Cerebellar cortex (tissue), 1 donor: ENCODE measurements around the gene LRRC8E.
"Not testable (repeated sequence)": the region's sequence is repeated elsewhere in the genome, so short reads cannot be mapped to it uniquely, and the experiment has no call there.

ENCODE experiments used
- DNase-seq: peaks from one replicate; pipeline ENCODE4 v3.0.0-alpha.2; 2015; ENCODE audit warnings: low spot score

LRRC8E gene

DNA sequence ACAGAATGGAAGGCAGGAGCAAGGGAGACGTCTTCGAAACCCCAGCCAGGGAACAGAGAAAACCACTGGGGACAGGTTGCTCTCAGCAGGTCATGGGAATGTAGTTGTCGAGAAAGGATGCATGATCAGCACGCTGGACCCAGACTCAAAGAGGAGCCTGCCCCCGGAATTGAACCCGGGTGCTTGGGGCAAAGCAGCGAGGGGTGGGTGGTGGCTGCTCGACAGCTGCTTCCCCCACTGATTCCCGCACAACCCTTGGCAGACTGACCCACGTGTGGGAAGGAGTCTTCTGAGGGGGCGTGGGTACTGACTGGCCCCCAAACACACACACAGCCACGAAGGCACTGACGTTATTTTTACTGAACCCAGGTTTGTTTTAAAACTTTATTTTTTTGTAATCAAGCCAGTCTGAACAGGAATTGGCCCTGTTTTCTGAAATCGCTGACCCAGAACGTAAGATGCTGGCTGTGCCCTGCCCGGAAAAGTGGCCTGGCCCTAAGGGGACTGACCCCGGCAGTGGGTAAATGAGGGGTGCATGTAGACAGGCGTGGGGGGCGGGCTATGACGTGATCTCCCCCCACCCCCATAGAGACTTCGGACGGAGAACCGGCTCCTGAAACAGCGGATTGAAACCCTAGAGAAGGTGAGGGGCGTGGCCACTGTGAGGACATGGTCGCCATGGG is 32.7 kb upstream of the LRRC8E start:
- no peak for DNase-seq

DNA sequence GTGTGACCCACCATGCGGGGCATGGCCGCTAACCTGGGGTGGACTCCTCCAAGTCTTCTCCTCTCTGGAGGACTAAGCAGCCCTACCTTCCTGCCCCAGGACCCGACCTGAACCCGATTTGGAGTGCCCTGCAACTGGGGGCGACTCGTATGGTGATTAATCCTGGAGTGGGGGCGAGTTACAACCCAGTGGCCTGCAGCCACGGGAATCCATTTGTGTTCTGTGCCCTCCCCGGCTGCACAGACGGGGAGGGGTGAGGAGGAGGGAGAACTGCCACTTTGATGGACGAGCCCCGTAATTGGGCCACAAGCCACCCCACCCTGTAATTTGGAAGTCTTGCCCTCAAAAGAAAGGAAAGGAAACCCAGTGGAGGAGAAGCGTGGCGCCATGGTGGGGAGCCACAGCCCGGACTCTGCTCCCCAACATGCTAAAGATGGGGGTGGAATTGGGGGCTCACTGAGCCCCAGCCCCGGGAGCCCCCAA is 32.2 kb upstream of the LRRC8E start:
- no peak for DNase-seq

DNA sequence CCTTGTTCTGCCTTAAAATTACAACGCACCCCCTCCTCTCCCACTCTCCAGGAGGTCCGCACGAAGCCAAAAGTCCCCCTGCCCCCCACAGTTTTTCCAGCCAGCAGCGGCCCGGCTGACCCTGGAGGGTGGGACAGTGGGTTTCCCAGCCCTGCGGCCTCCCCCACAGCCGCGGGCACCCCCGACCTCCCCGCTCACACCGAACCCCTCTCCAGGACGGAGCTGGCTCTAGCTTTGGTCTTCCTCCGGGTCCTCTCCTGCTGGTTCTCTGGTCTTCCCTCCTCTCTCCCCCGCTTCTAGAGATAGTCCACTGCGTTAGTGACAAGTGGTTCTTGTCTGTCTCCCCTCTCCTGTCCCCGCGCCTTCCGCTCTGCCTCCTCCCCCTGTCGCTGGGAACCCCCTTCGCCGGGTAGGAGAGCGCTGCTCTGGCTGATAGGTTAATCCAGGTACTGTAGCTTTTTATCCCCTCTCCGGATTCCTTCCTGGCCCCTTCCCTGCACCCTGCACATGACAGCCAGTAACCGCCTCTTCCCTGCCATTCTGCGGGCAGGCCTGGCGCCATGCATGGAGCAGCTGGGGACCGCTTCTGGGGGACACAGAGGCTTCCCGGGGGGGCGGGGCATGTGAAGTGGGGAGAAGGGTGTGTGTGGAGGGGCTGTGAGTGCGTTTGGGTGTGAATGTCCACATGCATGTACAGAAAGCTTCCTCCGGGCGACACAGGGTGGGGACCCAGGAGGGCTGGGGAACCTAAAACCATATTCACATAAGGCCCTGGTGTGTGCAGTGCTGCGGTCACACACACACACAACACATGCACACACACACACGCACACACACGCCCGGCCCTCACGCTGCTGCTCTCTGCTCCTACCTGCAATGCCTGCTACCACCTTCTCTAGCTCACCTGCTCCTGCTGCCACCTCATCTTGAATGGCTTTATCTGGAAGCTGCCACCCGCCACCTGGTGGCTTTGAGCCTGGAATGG is 31.3 kb upstream of the LRRC8E start:
- DNase-seq: no peak

DNA sequence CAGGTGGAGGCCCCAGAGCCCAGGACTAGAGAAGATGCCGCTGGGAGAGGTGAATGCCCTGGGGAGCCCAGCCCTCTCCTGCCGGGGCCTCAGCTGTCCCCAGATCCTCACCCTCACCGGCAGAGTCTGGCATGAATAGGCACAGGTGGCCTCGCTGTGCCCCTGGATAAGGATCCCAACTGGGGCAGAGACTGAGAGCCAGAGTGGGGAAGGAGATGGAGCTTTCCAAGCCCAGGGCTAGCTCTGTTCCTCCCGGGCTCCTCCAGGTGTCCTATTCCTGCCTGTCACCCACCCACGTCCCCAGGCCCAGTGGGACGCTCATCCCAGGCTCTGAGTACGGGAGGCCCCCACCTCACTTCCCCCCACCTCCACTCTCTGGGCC is 30.6 kb upstream of the LRRC8E start:
- no peak for DNase-seq

DNA sequence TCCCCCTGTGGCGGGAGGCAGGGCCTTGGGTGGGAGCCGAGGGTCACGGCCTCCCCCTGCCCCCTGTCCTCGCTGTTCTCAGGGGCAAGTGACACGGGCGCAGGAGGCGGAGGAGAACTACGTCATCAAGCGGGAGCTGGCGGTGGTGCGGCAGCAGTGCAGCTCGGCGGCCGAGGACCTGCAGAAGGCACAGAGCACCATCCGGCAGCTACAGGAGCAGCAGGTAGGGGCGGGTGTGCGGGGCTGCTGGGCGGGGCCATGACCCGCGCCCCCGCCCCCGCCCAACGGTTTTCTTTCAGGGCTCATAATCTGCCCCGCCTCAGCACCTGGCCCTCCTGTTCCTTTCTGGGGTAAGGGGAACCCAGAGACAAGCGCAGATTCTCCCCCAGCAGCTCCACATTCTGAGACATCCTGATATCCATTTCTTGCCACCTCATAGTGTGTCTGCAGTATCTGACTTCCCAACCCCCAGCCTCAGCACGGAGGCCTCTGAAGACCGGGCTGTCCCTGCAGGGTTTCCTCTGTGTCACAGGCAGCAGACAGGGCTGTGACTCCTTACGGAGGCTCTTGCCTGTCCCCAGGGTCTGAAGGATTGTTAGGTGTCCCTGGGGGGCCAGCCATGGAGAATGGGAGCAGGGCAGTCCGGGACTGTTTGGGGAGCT is 30.1 kb upstream of the LRRC8E start:
- DNase-seq: peak; percentile 63

DNA sequence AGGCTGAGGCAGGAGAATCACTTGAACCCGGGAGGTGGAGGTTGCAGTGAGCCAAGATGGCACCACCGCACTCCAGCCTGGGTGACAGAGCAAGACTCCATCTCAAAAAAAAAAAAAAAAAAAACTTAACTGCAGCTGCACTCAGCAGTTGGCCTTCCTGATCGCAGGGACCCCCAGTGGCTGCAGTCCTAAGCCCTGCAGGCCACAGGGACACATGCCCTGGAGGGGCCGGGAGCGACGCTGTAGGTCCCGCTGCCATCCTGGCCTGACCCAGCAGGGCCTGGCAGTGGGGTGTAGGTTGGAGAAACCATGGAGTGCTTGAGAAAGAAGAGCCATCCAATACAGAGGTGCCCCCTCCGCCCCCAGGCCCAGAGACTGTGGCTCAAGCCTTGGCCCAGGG is 29.2 kb upstream of the LRRC8E start:
- not testable (repeated sequence) for DNase-seq

DNA sequence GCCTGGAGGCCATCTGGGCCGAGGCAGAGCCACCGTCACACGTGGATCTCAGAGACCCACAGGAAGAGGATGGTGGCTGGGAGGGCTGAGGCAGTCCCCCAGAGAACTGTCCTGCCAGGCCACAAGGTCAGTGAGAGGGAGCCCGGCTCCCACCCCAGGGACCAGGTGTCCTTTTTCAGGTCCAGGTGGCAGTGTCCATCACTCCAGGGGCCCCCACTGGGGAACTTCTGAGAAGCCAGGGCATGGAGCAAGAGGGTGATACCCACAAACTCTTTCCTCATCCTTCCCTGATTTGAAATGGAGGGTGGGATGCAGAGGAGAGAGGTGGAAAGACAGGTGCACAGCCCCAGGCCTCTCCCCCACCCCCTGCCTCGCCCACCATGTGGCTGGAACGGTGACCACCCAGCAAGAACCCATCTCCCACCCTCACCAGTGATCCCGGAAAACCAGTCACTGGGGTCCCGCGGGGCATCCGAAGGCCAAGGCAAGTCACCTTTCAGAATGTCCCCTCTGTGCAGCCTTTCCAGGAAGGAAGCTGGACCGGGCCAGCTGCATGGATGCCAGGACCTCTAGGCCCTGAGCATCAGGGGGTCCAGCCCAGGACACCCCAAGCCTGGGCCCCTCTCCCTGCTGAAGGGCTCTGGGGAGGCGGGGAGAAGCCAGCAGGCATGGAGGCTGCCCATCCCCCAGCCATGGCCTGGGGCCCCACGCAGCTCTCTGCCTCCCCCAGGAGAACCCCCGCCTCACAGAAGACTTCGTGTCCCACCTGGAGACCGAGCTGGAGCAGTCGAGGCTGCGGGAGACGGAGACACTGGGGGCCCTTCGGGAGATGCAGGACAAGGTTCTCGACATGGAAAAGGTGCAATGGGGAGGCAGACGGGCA is 28.2 kb upstream of the LRRC8E start:
- DNase-seq: no peak

DNA sequence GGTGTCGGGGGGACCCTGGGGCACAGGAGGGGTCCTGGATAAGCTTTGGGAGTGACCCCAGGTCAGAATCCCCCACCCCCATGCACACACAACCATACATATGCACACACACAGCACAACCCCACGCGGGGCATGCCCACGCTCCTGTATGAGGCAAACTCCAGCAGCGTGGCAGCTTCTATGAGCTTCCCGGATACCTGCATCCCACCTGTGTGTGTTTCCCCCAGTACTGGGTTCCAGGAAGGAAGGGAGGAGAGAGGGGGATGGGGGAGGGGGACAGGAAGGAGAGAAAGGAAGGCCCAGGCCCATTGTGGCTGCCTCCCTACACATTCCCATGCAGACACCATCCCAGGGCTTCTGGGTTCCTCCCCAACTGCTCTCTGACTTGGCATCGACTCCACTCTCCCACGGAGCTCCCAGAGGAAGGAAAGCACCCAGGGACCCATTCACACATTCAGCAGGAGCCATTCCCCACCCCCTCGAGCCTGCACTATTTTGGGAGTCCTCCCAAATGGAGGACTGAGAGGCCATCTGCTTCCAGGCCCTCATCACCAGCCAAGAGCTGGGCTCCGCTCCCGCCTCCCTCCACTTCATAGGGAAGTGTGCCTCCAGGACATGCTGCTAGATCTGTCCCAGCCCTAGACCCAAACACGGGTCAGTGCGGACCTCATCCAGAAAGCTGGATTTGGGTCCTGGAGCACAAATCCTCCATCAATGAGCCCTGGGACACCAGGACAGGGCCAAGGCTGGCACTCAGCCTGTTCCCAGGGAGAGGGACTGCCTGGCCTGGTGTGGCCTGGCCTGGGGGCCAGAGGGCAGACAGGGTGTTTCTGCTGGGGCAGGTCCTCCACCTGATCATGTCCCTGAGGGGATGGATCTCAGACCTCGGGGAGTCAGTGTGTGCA is 27.3 kb upstream of the LRRC8E start:
- peak; percentile 94 for DNase-seq

DNA sequence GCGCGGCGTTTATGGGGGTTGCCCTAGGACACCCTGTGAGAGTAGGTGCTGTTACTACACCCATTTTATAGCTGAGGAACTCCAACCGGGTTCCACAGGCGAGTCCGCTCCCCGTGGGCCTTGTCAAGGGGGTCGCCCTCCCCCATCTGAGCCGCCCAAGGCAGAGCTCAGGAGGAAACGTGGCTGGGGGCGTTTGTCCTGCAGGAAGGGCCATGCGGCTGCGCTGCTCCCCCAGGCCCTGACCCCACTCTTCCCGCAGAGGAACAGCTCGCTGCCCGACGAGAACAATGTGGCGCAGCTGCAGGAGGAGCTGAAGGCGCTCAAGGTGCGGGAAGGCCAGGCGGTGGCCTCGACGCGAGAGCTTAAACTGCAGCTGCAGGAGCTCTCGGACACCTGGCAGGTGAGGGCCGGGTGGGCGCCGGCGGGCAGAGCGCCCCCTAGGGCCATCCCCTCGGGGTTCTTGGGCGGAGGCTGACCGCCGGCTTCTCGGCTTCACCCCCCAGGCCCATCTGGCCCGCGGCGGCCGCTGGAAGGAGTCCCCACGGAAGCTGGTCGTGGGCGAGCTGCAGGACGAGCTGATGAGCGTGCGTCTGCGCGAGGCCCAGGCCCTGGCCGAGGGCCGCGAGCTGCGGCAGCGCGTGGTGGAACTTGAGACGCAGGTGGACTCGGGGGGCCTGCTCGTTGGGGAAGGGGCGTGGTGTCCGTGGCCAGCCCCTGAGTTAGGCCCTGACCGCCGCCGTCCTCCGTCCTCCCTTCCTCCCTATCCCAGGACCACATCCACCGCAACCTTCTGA is 26.5 kb upstream of the LRRC8E start:
- no peak for DNase-seq

DNA sequence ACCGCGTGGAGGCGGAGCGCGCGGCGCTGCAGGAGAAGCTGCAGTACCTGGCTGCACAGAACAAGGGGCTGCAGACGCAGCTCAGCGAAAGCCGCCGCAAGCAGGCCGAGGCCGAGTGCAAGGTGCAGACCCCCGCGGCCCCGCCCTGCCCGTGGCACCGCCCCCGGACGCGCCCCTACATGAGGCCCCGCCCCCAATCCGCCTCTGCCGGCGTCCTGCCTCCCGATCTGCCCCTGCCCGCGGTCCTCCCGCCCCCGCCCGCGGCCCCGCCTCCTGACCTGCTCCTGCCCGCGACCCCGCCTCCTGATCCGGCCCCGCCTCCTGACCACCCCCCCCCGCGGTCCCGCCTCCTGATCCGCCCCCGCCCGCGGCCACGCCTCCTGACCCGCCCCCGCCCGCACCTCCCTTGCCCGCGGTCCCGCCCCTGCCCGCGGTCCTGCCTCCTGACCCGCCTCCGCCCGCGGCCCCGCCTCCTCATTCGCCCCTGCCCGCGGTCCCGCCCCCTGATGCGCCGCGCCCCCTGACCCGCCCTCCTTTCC is 25.8 kb upstream of the LRRC8E start:
- DNase-seq: peak; percentile 85

DNA sequence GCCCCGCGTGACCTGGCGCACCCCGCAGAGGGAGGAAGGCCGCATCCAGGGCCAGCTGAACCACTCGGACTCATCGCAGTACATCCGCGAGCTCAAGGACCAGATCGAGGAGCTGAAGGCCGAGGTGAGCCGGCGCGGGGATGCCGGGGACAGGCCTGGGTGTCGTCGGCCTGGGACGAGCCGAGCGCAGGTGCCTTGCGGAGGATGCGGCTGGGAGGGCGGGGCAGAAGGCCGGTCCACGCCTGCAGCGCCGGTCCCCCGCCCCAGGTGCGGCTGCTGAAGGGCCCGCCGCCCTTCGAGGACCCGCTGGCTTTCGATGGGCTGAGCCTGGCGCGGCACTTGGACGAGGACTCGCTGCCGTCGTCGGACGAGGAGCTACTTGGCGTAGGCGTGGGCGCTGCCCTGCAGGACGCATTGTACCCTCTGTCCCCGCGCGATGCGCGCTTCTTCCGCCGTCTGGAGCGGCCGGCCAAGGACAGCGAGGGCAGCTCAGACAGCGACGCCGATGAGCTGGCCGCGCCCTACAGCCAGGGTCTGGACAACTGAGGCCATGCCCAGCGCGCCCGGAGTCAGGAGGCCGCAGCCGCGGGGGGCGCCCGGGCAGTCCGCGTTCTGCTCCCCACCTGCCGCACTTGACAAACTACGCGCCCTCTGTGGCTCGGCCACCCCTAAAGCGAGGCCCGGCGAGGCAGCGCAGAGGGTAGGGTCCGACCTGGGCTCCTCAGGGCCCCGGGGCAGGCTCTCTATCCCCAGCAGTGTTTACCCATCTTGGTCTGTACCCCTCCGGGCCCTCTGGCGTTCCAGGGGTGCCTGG is 24.9 kb upstream of the LRRC8E start:
- no peak for DNase-seq

DNA sequence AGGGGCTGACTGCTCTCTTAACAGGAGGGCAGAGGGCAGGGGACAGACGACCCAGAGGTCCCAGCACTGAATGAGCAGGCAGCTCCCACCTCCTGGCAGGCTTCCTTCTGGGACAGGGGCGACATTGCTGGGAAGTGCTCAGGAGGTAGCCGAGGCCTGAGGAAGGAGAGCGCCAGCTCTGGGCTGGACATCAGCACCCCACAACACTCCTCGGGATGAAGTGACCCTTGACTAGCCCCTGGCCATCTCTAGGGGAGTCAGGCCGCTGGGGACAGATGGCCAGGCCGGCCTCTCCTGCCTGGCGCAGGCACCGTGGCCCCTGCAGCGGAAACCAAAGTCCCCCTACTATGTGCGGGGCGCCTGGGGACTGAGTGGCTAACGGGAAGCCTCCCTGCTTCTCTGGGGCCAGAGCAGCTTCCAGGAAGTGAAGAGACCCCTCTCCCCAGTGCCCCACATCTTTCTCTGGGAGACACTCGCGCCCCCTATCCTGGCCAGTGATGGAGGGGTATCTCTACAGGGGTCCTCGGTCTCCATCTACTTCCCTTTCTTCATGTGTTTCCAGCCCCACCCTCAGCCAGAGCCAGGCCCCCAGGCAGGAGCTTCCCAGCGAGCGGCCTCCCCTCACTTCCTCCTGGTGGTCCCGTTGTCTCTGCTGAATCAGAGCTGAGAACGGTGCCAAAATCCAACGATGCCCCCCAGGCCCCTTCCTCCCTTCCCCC is 24.2 kb upstream of the LRRC8E start:
- no peak for DNase-seq

DNA sequence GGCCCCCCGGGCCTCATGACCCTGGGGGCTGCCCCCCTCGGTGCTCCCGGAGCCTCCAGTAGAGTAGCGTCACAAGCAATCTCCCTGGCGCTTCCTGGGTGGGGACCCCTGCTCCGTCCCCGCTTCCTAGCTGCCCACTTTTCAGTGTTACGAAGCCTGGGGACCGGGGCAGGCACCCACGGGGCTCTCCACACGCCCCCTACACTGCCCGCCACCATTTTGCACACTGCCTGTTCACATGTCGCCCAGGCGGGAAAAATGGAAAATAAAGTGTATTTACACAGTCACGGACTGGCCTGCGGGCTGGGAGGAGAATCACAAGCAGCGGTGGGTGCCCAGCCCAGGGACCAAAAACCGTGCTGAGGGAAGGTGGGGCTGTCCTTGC is 23.6 kb upstream of the LRRC8E start:
- no peak for DNase-seq

DNA sequence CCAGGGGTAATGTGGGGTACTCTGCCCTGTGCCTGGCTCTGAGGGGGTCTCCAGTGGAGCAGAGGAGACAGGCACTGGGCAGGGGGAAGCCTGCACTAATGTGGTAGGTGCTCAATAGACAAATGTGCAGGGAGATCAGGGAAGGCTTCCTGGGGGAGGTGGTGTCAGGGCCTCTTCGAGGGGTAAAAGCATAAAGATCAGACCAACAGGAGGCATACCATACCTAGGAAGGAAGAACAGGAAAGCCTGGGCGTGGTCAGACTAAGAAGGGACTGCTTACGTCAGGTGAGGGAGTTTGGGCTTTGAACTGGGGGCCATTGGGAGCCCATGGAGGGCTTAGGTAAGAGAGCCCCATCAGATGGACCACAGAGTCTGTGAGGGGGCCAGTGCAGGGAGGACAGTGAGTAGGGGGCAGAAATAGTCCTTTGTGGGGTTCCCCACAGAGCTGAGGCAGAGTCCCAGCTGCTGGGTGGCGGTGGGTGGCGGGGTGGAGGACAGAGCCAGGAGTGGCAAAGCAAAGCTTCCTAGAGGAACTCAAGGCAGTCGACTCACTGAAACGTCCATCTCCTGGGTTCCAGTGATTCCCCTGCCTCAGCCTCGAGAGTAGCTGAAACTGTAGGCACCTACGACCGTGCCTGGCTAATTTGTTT is 22.9 kb upstream of the LRRC8E start:
- DNase-seq: no peak

DNA sequence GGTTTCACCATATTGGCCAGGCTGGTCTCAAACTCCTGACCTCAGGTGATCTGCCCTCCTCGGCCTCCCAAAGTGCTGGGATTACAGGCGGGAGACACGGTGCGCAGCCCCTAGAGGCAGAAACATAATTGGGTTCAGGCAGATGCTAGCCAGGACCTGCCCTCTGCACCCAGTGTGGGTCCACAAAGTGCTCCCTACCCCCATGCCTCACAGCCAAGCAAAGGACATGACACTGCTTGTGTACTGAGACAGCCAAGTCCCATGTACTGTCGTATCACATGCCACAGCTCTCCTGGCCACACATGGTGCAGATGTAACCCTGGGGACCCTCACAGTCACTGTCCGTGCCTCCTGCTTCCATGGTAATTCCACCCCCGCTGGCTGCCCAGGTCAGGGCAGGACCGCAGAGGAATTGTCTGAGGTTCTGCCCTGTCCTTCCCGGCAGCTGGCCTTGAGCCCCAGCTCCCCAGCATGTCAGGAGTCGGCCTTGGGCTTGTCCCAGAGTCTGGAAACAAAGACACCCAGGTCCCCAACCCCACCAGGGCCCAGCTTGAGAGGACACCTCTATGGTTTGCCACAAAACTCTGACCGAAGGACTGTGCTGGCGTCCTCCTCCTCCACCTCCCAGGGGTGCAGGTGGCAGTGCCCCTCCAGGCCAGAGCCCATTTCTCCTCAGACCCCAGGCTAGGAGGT is 21.8 kb upstream of the LRRC8E start:
- DNase-seq: no peak

DNA sequence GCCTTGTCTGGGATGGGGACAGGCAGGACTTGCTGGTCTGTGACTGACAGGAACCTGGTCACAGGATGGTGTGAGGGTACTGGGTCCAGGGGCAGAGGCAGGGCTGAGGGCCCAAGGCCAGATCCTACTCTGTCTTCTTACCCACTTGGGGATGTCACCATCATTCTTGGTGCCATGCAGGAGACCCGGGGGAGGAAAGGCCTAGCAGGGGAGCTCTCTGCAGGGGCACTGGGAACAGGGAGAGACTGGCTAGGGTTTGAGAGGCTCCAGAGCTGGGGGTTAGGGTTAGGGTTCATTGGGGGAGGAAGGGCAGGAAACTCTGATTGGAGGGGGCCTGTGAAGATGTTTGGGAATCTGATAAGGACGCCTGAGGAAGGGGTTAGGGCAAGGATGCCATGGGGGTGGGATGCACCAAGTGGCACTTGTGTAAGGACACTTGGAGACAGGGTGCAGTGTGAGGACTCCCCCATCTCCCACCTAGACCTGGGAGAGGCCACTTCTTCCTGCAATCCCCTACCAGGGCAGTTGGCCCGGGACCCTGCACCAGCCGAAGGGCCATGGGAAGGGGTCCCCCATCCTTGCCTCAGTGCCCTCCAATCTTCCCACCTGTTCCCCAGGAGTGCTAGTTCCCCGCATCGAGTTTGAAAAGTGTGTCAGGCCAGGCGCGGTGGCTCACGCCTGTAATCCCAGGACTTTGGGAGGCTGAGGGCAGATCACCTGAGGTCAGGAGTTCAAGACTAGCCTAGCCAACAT is 21.0 kb upstream of the LRRC8E start:
- no peak for DNase-seq
